Right forelimb (tissue), 1 donor: ENCODE data around the gene ATF7.
"Not testable (repeated sequence)": the region's sequence is repeated elsewhere in the genome, so short reads cannot be mapped to it uniquely, and the experiment has no call there.

Experiments
- DNase-seq: peaks from one replicate; pipeline ENCODE4 v3.0.0-alpha.2; 2018

The ATF7 gene

GRCh38 chr12:53625946-53626701 lies at the start of gene ATF7:
ATF7 (minus strand) TSS chr12:53626382; CDS start chr12:53601000, 25,382 bp downstream.
- peak; percentile 100 for DNase-seq

- no peak for DNase-seq
Measured at GRCh38 chr12:53674977-53675700, 49.0 kb upstream of the ATF7 start.

GRCh38 chr12:53670971-53671370 lies 44.8 kb upstream of the ATF7 start:
- no peak for DNase-seq

- DNase-seq: no peak
Measured at GRCh38 chr12:53670308-53670707, 44.1 kb upstream of the ATF7 start.

- no peak for DNase-seq
Measured at GRCh38 chr12:53667080-53667479, 40.9 kb upstream of the ATF7 start.

GRCh38 chr12:53664936-53665335 lies 38.8 kb upstream of the ATF7 start:
- no peak for DNase-seq

GRCh38 chr12:53664191-53664590 lies 38.0 kb upstream of the ATF7 start:
- DNase-seq: no peak

GRCh38 chr12:53660041-53660440 lies 33.9 kb upstream of the ATF7 start:
- DNase-seq: peak; percentile 61

GRCh38 chr12:53659571-53659981 lies 33.4 kb upstream of the ATF7 start:
- DNase-seq: no peak

- peak; percentile 66 for DNase-seq
Measured at GRCh38 chr12:53659011-53659551, 32.9 kb upstream of the ATF7 start.

GRCh38 chr12:53657041-53657440 lies 30.9 kb upstream of the ATF7 start:
- DNase-seq: no peak

GRCh38 chr12:53653595-53653994 lies 27.4 kb upstream of the ATF7 start:
- no peak for DNase-seq

GRCh38 chr12:53652366-53652765 lies 26.2 kb upstream of the ATF7 start:
- no peak for DNase-seq

GRCh38 chr12:53651737-53652136 lies 25.6 kb upstream of the ATF7 start:
- DNase-seq: no peak

GRCh38 chr12:53646300-53646699 lies 20.1 kb upstream of the ATF7 start:
- not testable (repeated sequence) for DNase-seq

- no peak for DNase-seq
Measured at GRCh38 chr12:53645165-53645564, 19.0 kb upstream of the ATF7 start.

GRCh38 chr12:53644133-53644532 lies 18.0 kb upstream of the ATF7 start:
- DNase-seq: no peak

GRCh38 chr12:53643232-53643979 lies 17.2 kb upstream of the ATF7 start:
- DNase-seq: no peak

GRCh38 chr12:53638057-53638456 lies 11.9 kb upstream of the ATF7 start:
- DNase-seq: no peak

- no peak for DNase-seq
Measured at GRCh38 chr12:53636641-53637040, 10.5 kb upstream of the ATF7 start.

- not testable (repeated sequence) for DNase-seq
Measured at GRCh38 chr12:53635708-53636107, 9.5 kb upstream of the ATF7 start.

- DNase-seq: no peak
Measured at GRCh38 chr12:53631721-53632120, 5.5 kb upstream of the ATF7 start.

GRCh38 chr12:53627919-53628318 lies 1.7 kb upstream of the ATF7 start:
- no peak for DNase-seq
